GM21786 (cell line): ENCODE measurements around the gene TMCC1.
A peak's percentile ranks its signal among the peaks of the same experiment; 100 is the strongest.
"Not testable (repeated sequence)": the region's sequence is repeated elsewhere in the genome, so short reads cannot be mapped to it uniquely, and the experiment has no call there.

Experiments
- ATAC-seq: cut with Tn5 transposase; IDR thresholded peaks from one replicate; pipeline ENCODE4 v1.9.1; 2021; ENCODE audit not compliant: unreplicated experiment

Gene TMCC1

GRCh38 chr3:129892857-129893580, 492 bp downstream of the TMCC1 start:
- ATAC-seq = peak; percentile 51

GRCh38 chr3:129892486-129892856, 1.0 kb downstream of the TMCC1 start:
- no peak for ATAC-seq

GRCh38 chr3:129890891-129891290, 2.6 kb downstream of the TMCC1 start:
- ATAC-seq = no peak

GRCh38 chr3:129890125-129890524, 3.4 kb downstream of the TMCC1 start:
- ATAC-seq = peak; percentile 38

GRCh38 chr3:129888771-129889170, 4.7 kb downstream of the TMCC1 start:
- no peak for ATAC-seq

GRCh38 chr3:129881261-129881660, 12.2 kb downstream of the TMCC1 start:
- ATAC-seq = no peak

- no peak for ATAC-seq
Observed at GRCh38 chr3:129878355-129878754, 15.2 kb downstream of the TMCC1 start.

- not testable (repeated sequence) for ATAC-seq
Observed at GRCh38 chr3:129874479-129874878, 19.0 kb downstream of the TMCC1 start.

GRCh38 chr3:129868912-129869311, 24.6 kb downstream of the TMCC1 start:
- no peak for ATAC-seq

GRCh38 chr3:129867506-129868124, 25.9 kb downstream of the TMCC1 start:
- ATAC-seq = no peak

- no peak for ATAC-seq
Observed at GRCh38 chr3:129865806-129866205, 27.7 kb downstream of the TMCC1 start.

GRCh38 chr3:129864519-129864918, 29.0 kb downstream of the TMCC1 start:
- ATAC-seq = no peak

GRCh38 chr3:129859272-129859671, 34.2 kb downstream of the TMCC1 start:
- ATAC-seq = no peak

- no peak for ATAC-seq
Observed at GRCh38 chr3:129857899-129858298, 35.6 kb downstream of the TMCC1 start.

- ATAC-seq = not testable (repeated sequence)
Observed at GRCh38 chr3:129856790-129857189, 36.7 kb downstream of the TMCC1 start.

GRCh38 chr3:129855832-129856419, 37.6 kb downstream of the TMCC1 start:
- ATAC-seq = no peak

- no peak for ATAC-seq
Observed at GRCh38 chr3:129855170-129855831, 38.2 kb downstream of the TMCC1 start.

- ATAC-seq = no peak
Observed at GRCh38 chr3:129854460-129854859, 39.1 kb downstream of the TMCC1 start.

GRCh38 chr3:129845956-129846355, 47.6 kb downstream of the TMCC1 start:
- no peak for ATAC-seq

- ATAC-seq = no peak
Observed at GRCh38 chr3:129840707-129841360, 52.7 kb downstream of the TMCC1 start.

- ATAC-seq = no peak
Observed at GRCh38 chr3:129838086-129838485, 55.4 kb downstream of the TMCC1 start.
